ENCODE measurements around the gene ZSCAN26.

DNA sequence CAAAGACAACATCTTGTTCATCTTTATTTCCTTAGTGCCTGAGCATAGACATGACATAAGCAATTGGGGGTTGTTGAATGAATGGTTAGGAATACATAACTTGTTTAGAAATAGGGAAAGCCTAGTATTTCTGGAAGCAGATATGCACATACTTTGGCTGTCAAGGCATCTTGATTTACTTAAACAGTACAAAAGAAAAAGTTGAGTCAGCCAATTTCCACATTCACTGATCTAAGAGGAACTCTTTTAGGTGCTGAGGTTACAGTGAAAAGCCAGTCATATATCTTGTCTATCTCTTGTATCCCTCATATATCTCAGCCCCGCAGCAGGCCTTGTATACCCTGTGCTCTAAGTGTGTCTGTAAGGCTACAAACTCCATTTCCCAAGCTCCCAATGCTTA lies 26.5 kb upstream of the ZSCAN26 start:
- TF ChIP-seq POLR2A (IDR thresholded peaks at IDR 0.05) (no peak), EP300 (IDR thresholded peaks at IDR 0.05) (no peak)
- TF ChIP-seq, protein P1, sequence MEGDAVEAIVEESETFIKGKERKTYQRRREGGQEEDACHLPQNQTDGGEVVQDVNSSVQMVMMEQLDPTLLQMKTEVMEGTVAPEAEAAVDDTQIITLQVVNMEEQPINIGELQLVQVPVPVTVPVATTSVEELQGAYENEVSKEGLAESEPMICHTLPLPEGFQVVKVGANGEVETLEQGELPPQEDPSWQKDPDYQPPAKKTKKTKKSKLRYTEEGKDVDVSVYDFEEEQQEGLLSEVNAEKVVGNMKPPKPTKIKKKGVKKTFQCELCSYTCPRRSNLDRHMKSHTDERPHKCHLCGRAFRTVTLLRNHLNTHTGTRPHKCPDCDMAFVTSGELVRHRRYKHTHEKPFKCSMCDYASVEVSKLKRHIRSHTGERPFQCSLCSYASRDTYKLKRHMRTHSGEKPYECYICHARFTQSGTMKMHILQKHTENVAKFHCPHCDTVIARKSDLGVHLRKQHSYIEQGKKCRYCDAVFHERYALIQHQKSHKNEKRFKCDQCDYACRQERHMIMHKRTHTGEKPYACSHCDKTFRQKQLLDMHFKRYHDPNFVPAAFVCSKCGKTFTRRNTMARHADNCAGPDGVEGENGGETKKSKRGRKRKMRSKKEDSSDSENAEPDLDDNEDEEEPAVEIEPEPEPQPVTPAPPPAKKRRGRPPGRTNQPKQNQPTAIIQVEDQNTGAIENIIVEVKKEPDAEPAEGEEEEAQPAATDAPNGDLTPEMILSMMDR (IDR thresholded peaks at IDR 0.05), result no peak

Measured in suprapubic skin (tissue), 3 donors.